ENCODE results near the gene G2E3. TPM values are rescaled to one million over a fixed set of nuclear protein-coding genes. Genes with fewer than 3 reads are reported as not detected.

G2E3 gene
- total RNA-seq, 1 donor from 2014 or later: 39.3 TPM

GRCh38 chr14:30658645-30659044, 99.7 kb downstream of the G2E3 start:
- Mint-ChIP-seq H3K36me3 (peaks cover 21% of the 10 kb centered on the region), H3K9me3 (peaks cover 5% of the 10 kb centered on the region), H3K4me1 (no peaks in the 10 kb centered on the region), H3K4me3 (no peak overlapping the region), H3K27me3 (ENCODE audit: low read depth) (no peaks in the 10 kb centered on the region), H3K27ac (no peak overlapping the region)
- no peak for DNase-seq (ENCODE audit: low spot score in 2 of 2, unreplicated experiment in 2 of 2)
- no peak for TF ChIP-seq CTCF (IDR thresholded peaks at IDR 0.05; ENCODE audit: unreplicated experiment)

GRCh38 chr14:30669594-30669993, 110.6 kb downstream of the G2E3 start:
- Mint-ChIP-seq H3K4me1 (no peaks in the 10 kb centered on the region), H3K4me3 (no peak overlapping the region), H3K27ac (no peak overlapping the region), H3K36me3 (peaks cover 41% of the 10 kb centered on the region), H3K9me3 (peaks cover 20% of the 10 kb centered on the region), H3K27me3 (ENCODE audit: low read depth) (no peaks in the 10 kb centered on the region)
- no peak for TF ChIP-seq CTCF (IDR thresholded peaks at IDR 0.05; ENCODE audit: unreplicated experiment)
- DNase-seq (ENCODE audit: low spot score in 2 of 2, unreplicated experiment in 2 of 2): no peak

Other genes starting within 250 kb of the G2E3 start
- gene SCFD1, start 63.2 kb downstream of the G2E3 start, total RNA-seq: 94.6 to 103 TPM (median 99.4 TPM) in 3 replicates

Measured in mesothelial cell of epicardium (in vitro differentiated cells).